ENCODE results near the gene MAST2. TPM values are rescaled to one million over a fixed set of nuclear protein-coding genes. Genes with fewer than 3 reads are reported as not detected.

Gene MAST2
- total RNA-seq, 4 donors from 2014 or later = 8.3 to 24.8 (median 14.5) TPM

GRCh38 chr1:45876000-45876617 is 72.7 kb downstream of the MAST2 start:
- H3K27me3 ChIP-seq = no peaks in the 10 kb centered on the region
- peaks cover 0 to 2% (median 0%) of the 10 kb centered on the region in 3 donors for H3K4me1 ChIP-seq
- no peak for TF ChIP-seq POLR2A (IDR thresholded peaks at IDR 0.05)
- TF ChIP-seq, protein P1, sequence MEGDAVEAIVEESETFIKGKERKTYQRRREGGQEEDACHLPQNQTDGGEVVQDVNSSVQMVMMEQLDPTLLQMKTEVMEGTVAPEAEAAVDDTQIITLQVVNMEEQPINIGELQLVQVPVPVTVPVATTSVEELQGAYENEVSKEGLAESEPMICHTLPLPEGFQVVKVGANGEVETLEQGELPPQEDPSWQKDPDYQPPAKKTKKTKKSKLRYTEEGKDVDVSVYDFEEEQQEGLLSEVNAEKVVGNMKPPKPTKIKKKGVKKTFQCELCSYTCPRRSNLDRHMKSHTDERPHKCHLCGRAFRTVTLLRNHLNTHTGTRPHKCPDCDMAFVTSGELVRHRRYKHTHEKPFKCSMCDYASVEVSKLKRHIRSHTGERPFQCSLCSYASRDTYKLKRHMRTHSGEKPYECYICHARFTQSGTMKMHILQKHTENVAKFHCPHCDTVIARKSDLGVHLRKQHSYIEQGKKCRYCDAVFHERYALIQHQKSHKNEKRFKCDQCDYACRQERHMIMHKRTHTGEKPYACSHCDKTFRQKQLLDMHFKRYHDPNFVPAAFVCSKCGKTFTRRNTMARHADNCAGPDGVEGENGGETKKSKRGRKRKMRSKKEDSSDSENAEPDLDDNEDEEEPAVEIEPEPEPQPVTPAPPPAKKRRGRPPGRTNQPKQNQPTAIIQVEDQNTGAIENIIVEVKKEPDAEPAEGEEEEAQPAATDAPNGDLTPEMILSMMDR (IDR thresholded peaks at IDR 0.05) = no peak
- H3K9me3 ChIP-seq = no peaks in the 10 kb centered on the region
- DNase-seq = no peak
- no peak overlapping the region for H3K27ac ChIP-seq
- intact Hi-C loops (cut with DNase I) = no loop called here
- H3K36me3 ChIP-seq = no peaks in the 10 kb centered on the region
- WGBS, 2 donors = 68 to 74% methylated on average over 2 of the region's 2 CpGs
- H3K4me3 ChIP-seq = no peak overlapping the region

- intact Hi-C loops (cut with DNase I) = no loop called here
- Histone ChIP-seq H3K4me1 (peaks cover 0 to 7% (median 0%) of the 10 kb centered on the region in 3 donors), H3K27me3 (no peaks in the 10 kb centered on the region), H3K27ac (no peak overlapping the region), H3K36me3 (no peaks in the 10 kb centered on the region), H3K9me3 (no peaks in the 10 kb centered on the region), H3K4me3 (no peak overlapping the region)
- TF ChIP-seq POLR2A (IDR thresholded peaks at IDR 0.05) = no peak
- TF ChIP-seq, protein P1 (IDR thresholded peaks at IDR 0.05) = no peak
- DNase-seq = no peak
- 84 to 85% methylated on average over 4 of the region's 4 CpGs for WGBS, 2 donors
Observed at GRCh38 chr1:45877264-45877663, 73.9 kb downstream of the MAST2 start.

- no peaks in the 10 kb centered on the region for H3K9me3 ChIP-seq
- intact Hi-C loops (cut with DNase I) = no loop called here
- no peak overlapping the region for H3K4me3 ChIP-seq
- no peak overlapping the region for H3K27ac ChIP-seq
- TF ChIP-seq, protein P1 (IDR thresholded peaks at IDR 0.05) = no peak
- H3K27me3 ChIP-seq = no peaks in the 10 kb centered on the region
- no peaks in the 10 kb centered on the region for H3K36me3 ChIP-seq
- DNase-seq = no peak
- WGBS, 2 donors = 88 to 89% methylated on average over 4 of the region's 4 CpGs
- peaks cover 0 to 7% (median 0%) of the 10 kb centered on the region in 3 donors for H3K4me1 ChIP-seq
Observed at GRCh38 chr1:45879885-45880598, 76.6 kb downstream of the MAST2 start.

GRCh38 chr1:45880930-45881329 is 77.5 kb downstream of the MAST2 start:
- TF ChIP-seq POLR2A (IDR thresholded peaks at IDR 0.05) = no peak
- TF ChIP-seq, protein P1 (IDR thresholded peaks at IDR 0.05) = no peak
- intact Hi-C loops (cut with DNase I) = no loop called here
- Histone ChIP-seq H3K27ac (no peak overlapping the region), H3K4me1 (peaks cover 0 to 7% (median 0%) of the 10 kb centered on the region in 3 donors), H3K9me3 (no peaks in the 10 kb centered on the region), H3K36me3 (no peaks in the 10 kb centered on the region), H3K4me3 (no peak overlapping the region), H3K27me3 (no peaks in the 10 kb centered on the region)
- 76 to 92% methylated on average over 3 of the region's 3 CpGs for WGBS, 2 donors
- DNase-seq = no peak

DNA sequence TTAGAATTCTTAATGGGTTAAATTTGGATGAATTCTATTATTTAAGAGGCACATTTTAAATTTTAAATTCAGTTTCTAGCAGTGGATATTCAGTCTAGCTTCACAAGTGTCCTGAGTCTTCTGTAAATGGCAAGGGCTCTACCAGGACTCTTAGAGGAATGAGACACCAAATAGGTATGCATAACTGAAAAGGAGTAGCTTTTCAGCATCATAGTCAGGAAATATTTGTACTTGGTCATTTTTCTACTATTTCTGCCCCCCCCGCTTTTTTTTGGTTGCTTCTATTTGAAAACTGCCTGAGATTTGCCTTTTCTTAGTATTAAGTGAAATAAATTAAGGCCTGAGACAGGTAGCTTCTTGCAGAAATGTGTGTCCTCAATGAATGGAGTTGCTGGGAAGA is 80.2 kb downstream of the MAST2 start:
- no peak overlapping the region for H3K4me3 ChIP-seq
- intact Hi-C loops (cut with DNase I) = no loop called here
- H3K36me3 ChIP-seq = no peaks in the 10 kb centered on the region
- DNase-seq = no peak
- WGBS, 2 donors = 20 to 67% methylated on average over 1 of the region's 1 CpG
- H3K9me3 ChIP-seq = no peaks in the 10 kb centered on the region
- TF ChIP-seq POLR2A (IDR thresholded peaks at IDR 0.05) = no peak
- TF ChIP-seq, protein P1 (IDR thresholded peaks at IDR 0.05) = no peak
- H3K27me3 ChIP-seq = no peaks in the 10 kb centered on the region
- H3K27ac ChIP-seq = no peak overlapping the region
- peaks cover 0 to 7% (median 0%) of the 10 kb centered on the region in 3 donors for H3K4me1 ChIP-seq

Measured in esophagus squamous epithelium (tissue), 5 donors.